Skeletal muscle tissue (tissue), 4 donors: ENCODE results near the gene ATP9B. TPM values are rescaled to one million over a fixed set of nuclear protein-coding genes. Genes with fewer than 3 reads are reported as not detected.

ENCODE experiments used
- H3K27ac ChIP-seq: one replicate; pipeline ENCODE4 v1.7.0; 2013; ENCODE audit warnings: mild to moderate bottlenecking, low read depth, low read length, inconsistent platforms
- H3K27me3 ChIP-seq, 3 donors: one replicate each; pipeline ENCODE4 v1.7.0; 2013; ENCODE audit warnings: low read length in 3 of 3; ENCODE audit not compliant: control insufficient read depth in 3 of 3, insufficient read depth in 3 of 3
- H3K36me3 ChIP-seq, 3 donors: one replicate each; pipeline ENCODE4 v1.7.0; 2013; ENCODE audit warnings: low read length in 3 of 3; ENCODE audit not compliant: control insufficient read depth in 3 of 3, insufficient read depth in 3 of 3
- H3K4me1 ChIP-seq, 3 donors: one replicate each; pipeline ENCODE4 v1.7.0; 2013; ENCODE audit warnings: low read length in 3 of 3, mild to moderate bottlenecking in 3 of 3; ENCODE audit not compliant: control insufficient read depth in 3 of 3, insufficient read depth in 3 of 3
- H3K4me3 ChIP-seq, 3 donors: one replicate each; pipeline ENCODE4 v1.7.0; 2013; ENCODE audit warnings: low read length in 3 of 3
- H3K9ac ChIP-seq, 3 donors: one replicate each; pipeline ENCODE4 v1.7.0; 2013; ENCODE audit warnings: low read length in 3 of 3, mild to moderate bottlenecking in 3 of 3, moderate library complexity in 2 of 3, low read depth in 1 of 3
- H3K9me3 ChIP-seq, 3 donors: one replicate each; pipeline ENCODE4 v1.7.0; 2013; ENCODE audit warnings: low read length in 3 of 3; ENCODE audit not compliant: control insufficient read depth in 3 of 3
- total RNA-seq: library from RNA; depleted of rRNA; stranded (reverse); fragments of >200 nt; gene quantifications from one replicate; pipeline ENCODE4 v1.2.3, GENCODE V29; 2014
- donor health status: Osteomylitis.

Gene ATP9B
- total RNA-seq, 1 donor from 2014 or later = 83.0 TPM

DNA sequence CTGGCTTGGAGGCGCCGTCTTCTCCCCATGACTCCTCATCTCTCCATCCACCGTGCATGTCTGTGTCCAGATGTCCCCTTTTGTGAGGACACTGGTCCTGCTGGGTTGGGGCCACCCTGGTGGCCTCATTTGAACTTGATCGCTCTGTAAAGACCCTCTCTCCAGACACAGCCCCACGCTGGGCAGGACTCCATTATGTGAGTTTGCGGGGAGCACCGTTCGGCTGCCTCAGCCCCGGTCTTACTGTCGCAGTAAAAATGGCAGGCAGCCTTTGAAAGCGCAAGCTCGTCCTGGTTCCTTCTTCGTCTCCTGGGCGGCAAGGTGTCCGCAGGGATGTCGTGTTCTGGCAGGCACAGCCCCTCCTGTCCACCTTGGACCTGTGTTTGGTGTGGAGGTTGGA, 344.2 kb downstream of the ATP9B start:
- Histone ChIP-seq H3K4me3 (no peak overlapping the region), H3K27ac (no peak overlapping the region), H3K9ac (no peak overlapping the region), H3K27me3 (no peaks in the 10 kb centered on the region), H3K9me3 (no peaks in the 10 kb centered on the region), H3K36me3 (peaks cover 14 to 32% (median 17%) of the 10 kb centered on the region in 3 donors), H3K4me1 (peaks cover 0 to 23% (median 10%) of the 10 kb centered on the region in 3 donors)

DNA sequence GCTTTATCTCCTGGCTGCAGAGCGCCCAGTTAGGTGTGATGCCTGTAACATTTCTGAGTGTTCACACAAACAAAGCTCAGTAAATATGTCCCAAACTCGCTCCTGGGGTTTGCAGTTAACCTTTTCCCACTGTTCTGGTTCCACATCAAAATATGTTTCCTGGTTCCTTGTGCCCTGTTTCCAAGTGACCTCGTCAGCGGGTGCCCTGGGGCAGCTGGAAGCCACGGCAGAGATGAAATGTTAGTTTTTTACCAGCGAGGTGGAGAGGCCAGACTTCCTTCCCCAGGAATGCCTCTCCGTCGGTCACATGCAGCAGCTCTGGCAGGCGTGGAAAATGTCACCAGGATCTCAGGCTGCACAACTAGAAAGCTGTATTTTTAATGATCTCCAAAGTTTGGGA, 344.7 kb downstream of the ATP9B start:
- no peak overlapping the region for H3K4me3 ChIP-seq
- no peaks in the 10 kb centered on the region for H3K27me3 ChIP-seq
- no peaks in the 10 kb centered on the region for H3K9me3 ChIP-seq
- peaks cover 14 to 32% (median 17%) of the 10 kb centered on the region in 3 donors for H3K36me3 ChIP-seq
- peak overlapping the region in 2 of 3 donors; percentile 10 to 19 for H3K9ac ChIP-seq
- H3K4me1 ChIP-seq = peaks cover 0 to 23% (median 10%) of the 10 kb centered on the region in 3 donors
- no peak overlapping the region for H3K27ac ChIP-seq

- H3K27ac ChIP-seq = no peak overlapping the region
Measured at GRCh38 chr18:79416022-79416676, 347.0 kb downstream of the ATP9B start.

DNA sequence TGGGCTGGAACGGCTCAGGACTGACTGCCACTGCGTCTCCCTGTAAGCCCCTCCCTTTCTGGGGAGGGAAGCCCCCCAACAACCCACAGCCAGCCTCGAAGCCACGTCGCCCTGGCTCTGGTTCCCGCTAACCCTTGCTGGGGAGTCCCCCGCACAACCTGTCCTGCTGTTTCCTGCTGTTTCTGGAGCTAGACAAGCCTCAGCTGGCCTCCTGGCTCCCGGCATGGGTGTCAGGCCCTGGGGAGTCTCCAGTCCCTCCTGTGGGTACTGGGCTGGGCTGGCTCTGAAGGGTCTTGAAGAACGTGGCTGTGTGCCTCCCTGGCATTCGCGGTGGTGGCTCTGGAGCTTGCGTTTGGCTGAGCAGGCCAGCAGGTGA, 347.5 kb downstream of the ATP9B start:
- Histone ChIP-seq H3K4me3 (no peak overlapping the region), H3K27ac (no peak overlapping the region), H3K9ac (no peak overlapping the region), H3K4me1 (peaks cover 0 to 25% (median 17%) of the 10 kb centered on the region in 3 donors), H3K27me3 (no peaks in the 10 kb centered on the region), H3K9me3 (no peaks in the 10 kb centered on the region), H3K36me3 (peaks cover 20 to 25% (median 20%) of the 10 kb centered on the region in 3 donors)

More at GRCh38 chr18:79416022-79416676, 347.0 kb downstream of the ATP9B start:
- H3K4me3 ChIP-seq = no peak overlapping the region
- H3K36me3 ChIP-seq = peaks cover 18 to 27% (median 22%) of the 10 kb centered on the region in 3 donors
- H3K9me3 ChIP-seq = no peaks in the 10 kb centered on the region
- no peak overlapping the region for H3K9ac ChIP-seq
- H3K4me1 ChIP-seq = peaks cover 0 to 23% (median 12%) of the 10 kb centered on the region in 3 donors
- no peaks in the 10 kb centered on the region for H3K27me3 ChIP-seq

DNA sequence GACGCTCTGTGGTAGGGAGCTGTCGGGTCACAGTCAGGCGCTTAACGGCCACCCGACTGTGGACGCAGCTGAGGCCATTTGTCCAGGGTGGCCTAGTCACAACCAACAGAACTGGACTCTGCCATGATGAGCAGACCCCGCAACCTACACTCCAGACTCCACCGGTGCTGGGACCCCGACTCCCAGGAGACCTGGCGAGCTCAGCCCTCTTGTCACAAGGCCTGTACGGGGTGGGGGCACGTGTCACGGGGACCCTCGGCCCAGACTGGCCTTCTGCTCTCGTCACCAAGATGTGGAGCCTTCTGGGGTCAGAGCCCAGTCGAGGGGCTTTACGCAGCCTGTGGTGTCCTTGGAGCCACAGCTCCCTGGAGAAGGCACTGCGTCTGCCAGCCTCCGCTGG, 349.0 kb downstream of the ATP9B start:
- Histone ChIP-seq H3K9me3 (no peaks in the 10 kb centered on the region), H3K27ac (no peak overlapping the region), H3K36me3 (peaks cover 16 to 19% (median 18%) of the 10 kb centered on the region in 3 donors), H3K4me3 (no peak overlapping the region), H3K9ac (no peak overlapping the region), H3K4me1 (peaks cover under 1 to 30% (median 22%) of the 10 kb centered on the region in 3 donors), H3K27me3 (no peaks in the 10 kb centered on the region)

GRCh38 chr18:79418642-79419041, 349.4 kb downstream of the ATP9B start:
- Histone ChIP-seq H3K27me3 (no peaks in the 10 kb centered on the region), H3K9ac (no peak overlapping the region), H3K4me1 (peaks cover 4 to 33% (median 26%) of the 10 kb centered on the region in 3 donors), H3K36me3 (peaks cover 12 to 15% (median 14%) of the 10 kb centered on the region in 3 donors), H3K9me3 (no peaks in the 10 kb centered on the region), H3K4me3 (no peak overlapping the region), H3K27ac (no peak overlapping the region)

DNA sequence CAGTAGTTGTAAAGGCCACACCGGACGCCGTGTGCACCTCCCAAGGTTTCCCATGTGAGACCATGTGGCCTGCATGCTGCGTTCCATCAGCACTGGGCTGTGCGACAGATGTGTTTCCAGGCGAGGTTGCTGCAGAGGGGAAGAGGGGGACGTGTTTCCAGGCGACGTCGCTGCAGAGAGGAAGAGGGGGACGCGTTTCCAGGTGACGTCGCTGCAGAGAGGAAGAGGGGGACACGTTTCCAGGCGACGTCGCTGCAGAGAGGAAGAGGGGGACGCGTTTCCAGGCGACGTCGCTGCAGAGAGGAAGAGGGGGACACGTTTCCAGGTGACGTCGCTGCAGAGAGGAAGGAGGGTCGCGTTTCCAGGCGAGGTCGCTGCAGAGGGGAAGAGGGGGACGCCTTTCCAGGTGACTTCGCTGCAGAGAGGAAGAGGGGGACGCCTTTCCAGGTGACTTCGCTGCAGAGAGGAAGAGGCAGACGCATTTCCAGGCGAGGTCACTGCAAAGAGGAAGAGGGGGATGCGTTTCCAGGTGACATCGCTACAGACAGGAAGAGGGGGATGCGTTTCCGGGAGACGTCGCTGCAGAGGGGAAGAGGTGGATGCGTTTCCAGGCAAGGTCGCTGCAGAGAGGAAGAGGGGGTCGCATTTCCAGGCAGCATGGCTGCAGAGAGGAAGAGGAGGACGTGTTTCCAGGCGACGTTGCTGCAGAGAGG, 351.0 kb downstream of the ATP9B start:
- Histone ChIP-seq H3K36me3 (peaks cover 9 to 14% (median 12%) of the 10 kb centered on the region in 3 donors), H3K4me1 (peaks cover 6 to 30% (median 27%) of the 10 kb centered on the region in 3 donors), H3K9me3 (no peaks in the 10 kb centered on the region), H3K27me3 (no peaks in the 10 kb centered on the region), H3K27ac (no peak overlapping the region), H3K4me3 (peak overlapping the region in 1 of 3 donors; percentile 2), H3K9ac (no peak overlapping the region)

- H3K4me1 ChIP-seq = peaks cover 6 to 26% (median 22%) of the 10 kb centered on the region in 3 donors
- peaks cover 12 to 14% (median 12%) of the 10 kb centered on the region in 3 donors for H3K36me3 ChIP-seq
- H3K27ac ChIP-seq = no peak overlapping the region
- H3K9ac ChIP-seq = no peak overlapping the region
- H3K4me3 ChIP-seq = no peak overlapping the region
- H3K27me3 ChIP-seq = no peaks in the 10 kb centered on the region
- no peaks in the 10 kb centered on the region for H3K9me3 ChIP-seq
Measured at GRCh38 chr18:79421275-79421857, 352.2 kb downstream of the ATP9B start.

- Histone ChIP-seq H3K27me3 (no peaks in the 10 kb centered on the region), H3K27ac (no peak overlapping the region), H3K4me1 (peaks cover 6 to 24% (median 21%) of the 10 kb centered on the region in 3 donors), H3K9me3 (no peaks in the 10 kb centered on the region), H3K4me3 (no peak overlapping the region), H3K36me3 (peaks cover 12 to 14% (median 12%) of the 10 kb centered on the region in 3 donors), H3K9ac (no peak overlapping the region)
Measured at GRCh38 chr18:79422022-79422782, 353.0 kb downstream of the ATP9B start.
